ENCODE measurements around the gene SLC9A9.

GRCh38 chr3:143236226-143236964 is 611.9 kb downstream of the SLC9A9 start:
- TF ChIP-seq CTCF (IDR thresholded peaks at IDR 0.05; ENCODE audit: poor library complexity, severe bottlenecking) (no peak), REST (IDR thresholded peaks at IDR 0.05; ENCODE audit: borderline replicate concordance) (no peak), POLR2AphosphoS5 (IDR thresholded peaks at IDR 0.05) (no peak), EZH2 (IDR thresholded peaks at IDR 0.05; ENCODE audit: borderline replicate concordance, insufficient read depth, low read length, poor library complexity, severe bottlenecking) (no peak)
